ENCODE data around the gene UTP3. TPM values are rescaled to one million over a fixed set of nuclear protein-coding genes. Genes with fewer than 3 reads are reported as not detected.
A peak's percentile ranks its signal among the peaks of the same experiment; 100 is the strongest.

Gene UTP3
- total and polyA plus RNA-seq, 9 of the 15 experiments (the other 6 are each of a cell fraction or from before 2014, with no cell fraction given), result 11.9 to 69.3 (median 34.0) TPM

DNA sequence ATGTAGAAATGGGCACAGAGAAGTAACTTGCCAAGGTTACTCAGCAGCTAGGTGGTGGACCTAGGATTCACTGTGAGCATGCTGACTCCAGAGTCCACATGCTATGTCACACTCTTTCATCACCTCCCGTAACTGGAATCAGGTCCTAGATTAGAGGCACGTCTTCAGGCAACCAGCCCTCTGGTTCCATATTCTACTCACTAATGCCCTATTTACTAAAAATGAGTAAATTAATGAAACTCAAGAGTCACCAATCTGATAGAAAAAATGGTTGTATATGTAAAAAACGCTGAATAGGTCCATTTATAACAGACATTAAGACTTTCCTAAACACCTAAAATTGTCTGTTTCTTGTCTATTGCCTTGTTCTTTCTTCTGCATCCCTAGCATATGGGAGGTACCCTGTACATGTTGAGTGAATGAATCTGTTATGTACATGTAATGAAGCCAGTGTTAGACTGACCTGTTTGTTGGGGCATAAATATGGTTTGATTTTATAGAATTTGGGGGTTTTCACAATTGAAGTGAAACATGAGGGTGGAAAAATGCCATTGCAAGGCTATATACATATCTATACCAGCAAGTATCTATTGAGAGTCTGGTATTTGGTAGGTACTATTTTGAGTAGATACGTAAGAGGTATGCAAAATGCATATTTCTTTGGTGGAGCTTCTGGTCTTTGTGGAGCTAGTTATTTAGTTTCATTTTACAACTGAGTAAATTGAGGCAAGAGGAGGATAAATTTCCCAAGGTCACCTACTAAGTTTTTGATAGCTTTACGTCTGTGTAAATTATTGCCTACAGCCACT is 26.0 kb downstream of the UTP3 start (continued):
- TF ChIP-seq MEF2A (IDR thresholded peaks at IDR 0.05; ENCODE audit: control insufficient read depth, low read depth, low read length) (0 out of 2 replicates have a peak, but pooled peaks have one; percentile 4), NR4A1 (CRISPR knock-in tag; IDR thresholded peaks at IDR 0.05) (no peak), NR4A1 (tag; IDR thresholded peaks at IDR 0.05) (peak; percentile 21; the same call in 1 of the 2 replicates), XRCC3 (IDR thresholded peaks at IDR 0.05) (no peak), ZNF766 (CRISPR knock-in tag; conservative IDR thresholded peaks at IDR 0.05) (peak; percentile 42), ZBTB1 (CRISPR knock-in tag; IDR thresholded peaks at IDR 0.05; ENCODE audit: borderline replicate concordance, low read depth) (no peak), CXXC5 (CRISPR knock-in tag; IDR thresholded peaks at IDR 0.05) (peak; percentile 86), MAZ (CRISPR knock-in tag; conservative IDR thresholded peaks at IDR 0.05 in 1 of 2, IDR thresholded peaks at IDR 0.05 in 1 of 2) (peak in 1 of 2 experiments; percentile 48; a peak in 1 of 4 replicates), KDM5B (IDR thresholded peaks at IDR 0.05; ENCODE audit: insufficient replicate concordance, low read depth, low read length) (no peak), NFE2 (IDR thresholded peaks at IDR 0.05; ENCODE audit: low read depth) (peak; percentile 78), ZNF217 (CRISPR knock-in tag; IDR thresholded peaks at IDR 0.05) (no peak), CEBPB (tag; IDR thresholded peaks at IDR 0.05) (peak; percentile 82), JUND (IDR thresholded peaks at IDR 0.05; ENCODE audit: borderline replicate concordance, low read depth, low read length) (peak; percentile 71; the same call in 1 of the 2 replicates), JUND (tag; IDR thresholded peaks at IDR 0.05; ENCODE audit: borderline replicate concordance, low read depth, low read length) (peak; percentile 62; the same call in 1 of the 3 replicates), ZNF175 (CRISPR knock-in tag; IDR thresholded peaks at IDR 0.05; ENCODE audit: low read depth) (peak; percentile 94; the same call in 1 of the 2 replicates), BHLHE40 (IDR thresholded peaks at IDR 0.05; ENCODE audit: low read length) (peak; percentile 52), BRD9 (IDR thresholded peaks at IDR 0.05; ENCODE audit: low read depth, partially characterized antibody) (peak; percentile 66), RBFOX2 (IDR thresholded peaks at IDR 0.05; ENCODE audit: low read depth, low read length) (peak; percentile 13; the same call in 1 of the 2 replicates), NR2C2 (CRISPR knock-in tag; IDR thresholded peaks at IDR 0.05) (no peak), NR2C2 (tag; IDR thresholded peaks at IDR 0.05) (peak; percentile 26; the same call in 1 of the 2 replicates), SMARCB1 (IDR thresholded peaks at IDR 0.05; ENCODE audit: insufficient read length, low read depth) (no peak)
- TF ChIP-seq, protein P1, sequence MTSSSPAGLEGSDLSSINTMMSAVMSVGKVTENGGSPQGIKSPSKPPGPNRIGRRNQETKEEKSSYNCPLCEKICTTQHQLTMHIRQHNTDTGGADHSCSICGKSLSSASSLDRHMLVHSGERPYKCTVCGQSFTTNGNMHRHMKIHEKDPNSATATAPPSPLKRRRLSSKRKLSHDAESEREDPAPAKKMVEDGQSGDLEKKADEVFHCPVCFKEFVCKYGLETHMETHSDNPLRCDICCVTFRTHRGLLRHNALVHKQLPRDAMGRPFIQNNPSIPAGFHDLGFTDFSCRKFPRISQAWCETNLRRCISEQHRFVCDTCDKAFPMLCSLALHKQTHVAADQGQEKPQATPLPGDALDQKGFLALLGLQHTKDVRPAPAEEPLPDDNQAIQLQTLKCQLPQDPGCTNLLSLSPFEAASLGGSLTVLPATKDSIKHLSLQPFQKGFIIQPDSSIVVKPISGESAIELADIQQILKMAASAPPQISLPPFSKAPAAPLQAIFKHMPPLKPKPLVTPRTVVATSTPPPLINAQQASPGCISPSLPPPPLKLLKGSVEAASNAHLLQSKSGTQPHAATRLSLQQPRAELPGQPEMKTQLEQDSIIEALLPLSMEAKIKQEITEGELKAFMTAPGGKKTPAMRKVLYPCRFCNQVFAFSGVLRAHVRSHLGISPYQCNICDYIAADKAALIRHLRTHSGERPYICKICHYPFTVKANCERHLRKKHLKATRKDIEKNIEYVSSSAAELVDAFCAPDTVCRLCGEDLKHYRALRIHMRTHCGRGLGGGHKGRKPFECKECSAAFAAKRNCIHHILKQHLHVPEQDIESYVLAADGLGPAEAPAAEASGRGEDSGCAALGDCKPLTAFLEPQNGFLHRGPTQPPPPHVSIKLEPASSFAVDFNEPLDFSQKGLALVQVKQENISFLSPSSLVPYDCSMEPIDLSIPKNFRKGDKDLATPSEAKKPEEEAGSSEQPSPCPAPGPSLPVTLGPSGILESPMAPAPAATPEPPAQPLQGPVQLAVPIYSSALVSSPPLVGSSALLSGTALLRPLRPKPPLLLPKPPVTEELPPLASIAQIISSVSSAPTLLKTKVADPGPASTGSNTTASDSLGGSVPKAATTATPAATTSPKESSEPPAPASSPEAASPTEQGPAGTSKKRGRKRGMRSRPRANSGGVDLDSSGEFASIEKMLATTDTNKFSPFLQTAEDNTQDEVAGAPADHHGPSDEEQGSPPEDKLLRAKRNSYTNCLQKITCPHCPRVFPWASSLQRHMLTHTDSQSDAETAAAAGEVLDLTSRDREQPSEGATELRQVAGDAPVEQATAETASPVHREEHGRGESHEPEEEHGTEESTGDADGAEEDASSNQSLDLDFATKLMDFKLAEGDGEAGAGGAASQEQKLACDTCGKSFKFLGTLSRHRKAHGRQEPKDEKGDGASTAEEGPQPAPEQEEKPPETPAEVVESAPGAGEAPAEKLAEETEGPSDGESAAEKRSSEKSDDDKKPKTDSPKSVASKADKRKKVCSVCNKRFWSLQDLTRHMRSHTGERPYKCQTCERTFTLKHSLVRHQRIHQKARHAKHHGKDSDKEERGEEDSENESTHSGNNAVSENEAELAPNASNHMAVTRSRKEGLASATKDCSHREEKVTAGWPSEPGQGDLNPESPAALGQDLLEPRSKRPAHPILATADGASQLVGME (CRISPR knock-in tag; IDR thresholded peaks at IDR 0.05), result no peak

All from K562 (cell line).